HepG2 (cell line): ENCODE measurements around the gene SLC4A11. TPM values are rescaled to one million over a fixed set of nuclear protein-coding genes. Genes with fewer than 3 reads are reported as not detected.
A peak's percentile ranks its signal among the peaks of the same experiment; 100 is the strongest.

Source experiments
- AGO2 ChIP-seq: fragments of 200-400 bp; formaldehyde crosslinking; optimal IDR thresholded peaks from 2 replicates; pipeline ENCODE3; 2017; ENCODE audit warnings: mild to moderate bottlenecking, low read depth, low read length, moderate library complexity
- CCAR2 ChIP-seq: fragments of 200-400 bp; formaldehyde crosslinking; optimal IDR thresholded peaks from 2 replicates; pipeline ENCODE3; 2018; ENCODE audit warnings: low read depth, mild to moderate bottlenecking, low read length, moderate library complexity
- GPN1 ChIP-seq: sonication (generic); formaldehyde crosslinking; IDR thresholded peaks from 2 replicates; pipeline ENCODE4 v1.5.1; 2020; ENCODE audit warnings: missing genetic modification reagents, borderline replicate concordance
- KAT8 ChIP-seq: IDR thresholded peaks from 2 replicates; pipeline ENCODE4 v1.6.1; 2016; ENCODE audit warnings: missing genetic modification reagents, missing compliant biosample characterization
- MLX ChIP-seq: IDR thresholded peaks from 2 replicates; pipeline ENCODE4 v1.6.1; 2016
- PLRG1 ChIP-seq: fragments of 450-650 bp; conservative IDR thresholded peaks from 2 replicates; pipeline ENCODE4 v1.6.1; 2016
- PRDM10 ChIP-seq: sonication (generic); formaldehyde crosslinking; IDR thresholded peaks from 2 replicates; pipeline ENCODE4 v1.4.0; 2020; ENCODE audit warnings: low read depth, missing genetic modification reagents
- SMAD1 ChIP-seq: sonication (generic); formaldehyde crosslinking; IDR thresholded peaks from 2 replicates; pipeline ENCODE4 v1.4.0; 2020; ENCODE audit warnings: missing genetic modification reagents, low read depth, mild to moderate bottlenecking, borderline replicate concordance
- TFAP4 ChIP-seq: sonication (generic); IDR thresholded peaks from 2 replicates; pipeline ENCODE4 v1.6.1; 2016; ENCODE audit warnings: low read depth, borderline replicate concordance
- TRIM22 ChIP-seq: fragments of 450-650 bp; IDR thresholded peaks from 2 replicates; pipeline ENCODE4 v1.6.1; 2017
- ZKSCAN1 ChIP-seq: fragments of 150-350 bp; IDR thresholded peaks from 2 replicates; pipeline ENCODE4 v1.6.1; 2014; ENCODE audit warnings: low read length
- ZNF318 ChIP-seq: sonication (generic); formaldehyde crosslinking; IDR thresholded peaks from 2 replicates; pipeline ENCODE4 v1.4.0; 2020; ENCODE audit warnings: mild to moderate bottlenecking, missing genetic modification reagents
- ZNF672 ChIP-seq: sonication (generic); formaldehyde crosslinking; IDR thresholded peaks from 2 replicates; pipeline ENCODE4 v1.8.1; 2022; ENCODE audit warnings: missing genetic modification reagents
- ZNF792 ChIP-seq: IDR thresholded peaks from 2 replicates; pipeline ENCODE4 v1.6.1; 2016
- ZSCAN9 ChIP-seq: IDR thresholded peaks from 2 replicates; pipeline ENCODE4 v1.6.1; 2016; ENCODE audit warnings: borderline replicate concordance
- polyA plus RNA-seq, 8 experiments: library from polyadenylated mRNA; depleted of rRNA in 3 of 8; stranded (reverse) in 7 of 8; unstranded in 1 of 8; fragments of >200 nt; fragmentation: Illumina TruSeq in 4 of 8; extraction: Trizol in 4 of 8; gene quantifications; 2 replicates each; pipeline versions ENCODE4 v1.2.1 to v1.2.3, GENCODE V29; 2011 to 2016; ENCODE audit warnings: low read depth in 4 of 8, missing spikeins in 1 of 8, mixed read lengths in 1 of 8; ENCODE audit not compliant: insufficient read depth in 1 of 8
- total RNA-seq, 5 experiments: library from RNA; depleted of rRNA; stranded (reverse); fragments of >200 nt; fragmentation: Illumina TruSeq; extraction: Trizol; gene quantifications; 2 replicates each; pipeline ENCODE4 v1.2.3, GENCODE V29; 2016; ENCODE audit warnings: low read depth in 1 of 5

SLC4A11 gene
- total and polyA plus RNA-seq, 2 of the 13 experiments (the other 11 are each of a cell fraction or from before 2014, with no cell fraction given), result 3.9 to 27.0 TPM

DNA sequence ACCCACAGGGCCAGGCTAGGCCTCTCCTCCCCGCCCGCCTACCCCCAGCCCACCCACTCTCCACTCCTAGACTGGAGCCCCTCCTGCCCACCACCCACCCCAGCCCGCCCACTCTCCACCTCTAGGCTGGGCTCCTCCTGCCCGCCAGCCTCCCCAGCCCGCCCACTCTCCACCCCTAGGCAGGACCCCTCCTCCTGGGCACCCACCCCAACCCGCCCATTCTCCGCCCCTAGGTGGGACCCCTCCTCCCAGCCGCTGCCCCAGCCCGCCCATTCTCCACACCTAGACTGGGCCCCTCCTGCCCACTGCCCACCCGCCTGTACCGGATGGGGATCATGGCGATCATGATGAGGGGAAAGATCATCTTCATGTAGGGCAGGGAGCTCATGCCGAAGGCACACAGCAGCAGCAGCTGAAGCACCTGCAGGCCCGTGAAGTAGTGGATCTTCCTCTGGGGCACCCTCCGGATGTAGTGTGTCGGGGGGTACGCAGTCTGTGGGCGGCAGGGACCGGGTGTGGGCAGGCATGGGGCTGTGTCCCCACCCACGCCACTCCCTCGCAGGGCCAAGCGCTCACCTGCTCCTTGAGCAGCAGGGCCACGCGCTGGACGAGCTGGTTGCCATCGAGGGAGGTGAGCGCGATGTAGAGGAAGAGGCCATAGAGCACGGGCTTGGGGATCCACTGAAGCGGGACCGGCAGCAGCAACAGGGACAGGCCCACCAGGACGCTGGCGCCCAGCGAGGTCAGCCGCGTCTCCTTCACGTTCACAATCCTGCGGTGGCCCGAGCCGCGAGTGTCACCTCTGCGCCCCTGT, 10.8 kb downstream of the SLC4A11 start (continued):
- no peak for TF ChIP-seq ZNF672 (CRISPR knock-in tag)
- TF ChIP-seq KAT8 (CRISPR knock-in tag), result no peak
- TF ChIP-seq ZSCAN9 (CRISPR knock-in tag), result no peak
- TF ChIP-seq ZNF792 (CRISPR knock-in tag), result no peak
- TF ChIP-seq MLX, result no peak
- no peak for TF ChIP-seq TFAP4
- TF ChIP-seq AGO2, result peak; percentile 76
- TF ChIP-seq TRIM22, result no peak
- no peak for TF ChIP-seq ZKSCAN1
- no peak for TF ChIP-seq CCAR2
- TF ChIP-seq PLRG1, result no peak
- 0 out of 2 replicates have a peak, but pooled peaks have one; percentile 26 for TF ChIP-seq ZNF318 (CRISPR knock-in tag)
- TF ChIP-seq GPN1 (CRISPR knock-in tag), result 0 out of 2 replicates have a peak, but pooled peaks have one; percentile 68
- TF ChIP-seq PRDM10 (CRISPR knock-in tag), result no peak
- TF ChIP-seq SMAD1 (CRISPR knock-in tag), result no peak
